HG02938 (cell line): ENCODE data around the gene PRRT3.
"Not testable (repeated sequence)": the region's sequence is repeated elsewhere in the genome, so short reads cannot be mapped to it uniquely, and the experiment has no call there.

Experiments
- ATAC-seq: cut with Tn5 transposase; IDR thresholded peaks from one replicate; pipeline ENCODE4 v1.9.1; 2021; ENCODE audit warnings: mild to moderate bottlenecking, moderate library complexity; ENCODE audit not compliant: unreplicated experiment

The PRRT3 gene

DNA sequence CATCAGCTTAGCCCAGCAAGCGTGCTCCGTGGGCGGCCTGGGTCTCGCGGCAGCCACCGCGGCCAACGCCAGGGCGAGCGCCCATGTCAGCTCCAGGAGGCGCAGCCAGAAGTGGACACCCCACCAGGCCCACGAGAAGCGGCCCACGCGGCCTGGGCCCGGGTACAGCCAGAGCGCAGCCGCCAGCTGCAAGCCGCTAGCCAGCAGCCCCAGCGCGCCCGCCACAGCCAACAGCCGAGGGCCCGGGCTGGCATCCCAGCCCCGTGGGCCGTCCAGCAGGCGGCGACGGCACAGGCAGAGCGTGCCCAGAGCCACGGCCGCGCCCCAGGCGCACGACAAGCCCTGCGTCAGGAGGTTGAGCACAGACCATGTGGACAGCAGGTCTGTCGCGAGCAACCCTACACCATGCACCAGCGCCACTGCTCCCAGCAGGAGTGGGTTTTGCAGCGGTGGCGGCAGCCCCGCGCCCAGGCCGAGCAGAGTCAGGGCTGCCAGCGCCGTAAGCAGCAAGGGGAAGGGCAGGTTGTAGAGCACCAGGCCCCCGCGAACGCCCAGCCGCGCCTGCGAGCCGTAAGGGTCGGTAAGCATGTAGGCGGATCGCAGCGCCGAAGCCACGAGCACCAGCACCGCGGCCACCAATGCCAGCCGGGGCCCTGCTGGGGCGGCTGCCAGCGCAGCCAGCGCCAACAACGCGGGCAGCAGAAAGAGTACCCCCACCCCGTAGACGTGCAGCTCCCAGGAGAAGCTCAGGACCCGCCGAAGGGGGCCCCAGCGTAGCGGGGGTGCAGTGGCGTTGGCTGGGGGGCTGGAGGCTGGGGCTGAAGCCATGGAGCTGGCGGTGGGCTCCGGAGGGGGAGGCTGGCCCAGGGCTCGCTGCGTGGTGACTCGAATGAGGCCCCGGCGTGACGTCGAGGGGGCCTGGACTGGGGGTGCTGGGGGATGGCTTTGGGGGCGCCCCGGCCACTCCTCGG lies 4.9 kb downstream of the PRRT3 start:
- no peak for ATAC-seq

DNA sequence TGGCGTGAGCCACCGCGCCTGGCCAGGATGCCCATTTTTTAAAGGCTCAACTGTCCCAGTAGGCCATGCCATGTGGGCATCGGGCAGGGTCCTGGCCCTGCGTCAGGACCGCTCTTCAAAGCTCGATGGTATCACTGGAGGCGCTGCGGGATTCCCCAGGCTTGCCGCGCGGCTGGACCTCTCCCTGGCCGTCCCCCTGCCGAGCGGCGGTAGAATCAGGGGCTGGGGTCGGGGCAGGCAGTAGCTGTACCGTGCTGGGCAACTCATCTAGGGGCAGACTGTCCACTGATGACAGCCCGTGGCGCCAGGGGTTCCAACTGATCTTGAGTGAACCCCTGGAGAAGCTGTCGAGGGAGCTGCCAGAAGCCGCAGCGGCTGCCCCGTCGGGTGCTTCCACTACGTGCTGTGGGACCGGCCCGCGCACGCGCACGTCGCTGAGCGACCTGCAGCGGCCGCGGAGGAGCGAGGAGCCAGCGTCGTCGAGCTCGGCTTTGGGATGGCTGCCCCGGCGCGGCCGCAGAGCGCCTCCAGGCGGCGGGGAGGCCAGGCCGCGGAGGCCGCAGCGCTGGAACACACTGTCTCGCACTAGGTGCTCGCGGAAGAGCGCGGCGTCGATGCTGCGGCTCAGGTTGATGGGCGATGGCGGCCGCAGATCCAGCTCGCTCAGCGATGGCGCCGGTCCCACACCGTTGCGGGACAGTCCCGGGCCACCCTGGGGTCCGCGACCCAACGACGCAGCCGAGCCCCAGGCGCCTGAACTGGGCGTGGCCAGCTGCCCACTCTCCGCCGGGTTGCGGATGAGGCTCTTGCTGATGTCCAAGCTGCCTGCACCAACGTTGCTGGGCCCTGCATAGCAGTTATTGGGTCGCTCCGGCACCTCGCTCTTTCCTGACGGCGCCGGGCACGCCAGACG lies 5.8 kb downstream of the PRRT3 start:
- ATAC-seq: no peak

DNA sequence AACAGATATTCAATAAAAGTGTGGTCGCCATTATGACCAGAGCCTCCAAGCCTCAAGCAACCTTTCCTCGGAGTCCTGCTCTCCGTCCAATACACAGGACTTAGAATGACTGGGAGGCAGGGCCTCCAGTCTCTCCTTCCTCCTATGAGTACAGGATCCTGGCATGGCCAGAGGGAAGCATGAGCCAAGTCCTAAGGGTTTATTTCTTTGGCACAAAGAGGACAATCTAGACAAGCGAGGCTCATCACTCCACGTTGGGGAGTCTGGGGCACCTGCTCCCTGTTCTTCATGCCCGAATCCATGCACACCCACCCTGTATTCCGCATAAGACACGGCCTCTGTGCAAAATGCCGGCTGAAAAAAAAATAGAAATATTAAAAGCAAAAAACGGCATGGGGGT lies 6.8 kb downstream of the PRRT3 start:
- ATAC-seq: no peak

DNA sequence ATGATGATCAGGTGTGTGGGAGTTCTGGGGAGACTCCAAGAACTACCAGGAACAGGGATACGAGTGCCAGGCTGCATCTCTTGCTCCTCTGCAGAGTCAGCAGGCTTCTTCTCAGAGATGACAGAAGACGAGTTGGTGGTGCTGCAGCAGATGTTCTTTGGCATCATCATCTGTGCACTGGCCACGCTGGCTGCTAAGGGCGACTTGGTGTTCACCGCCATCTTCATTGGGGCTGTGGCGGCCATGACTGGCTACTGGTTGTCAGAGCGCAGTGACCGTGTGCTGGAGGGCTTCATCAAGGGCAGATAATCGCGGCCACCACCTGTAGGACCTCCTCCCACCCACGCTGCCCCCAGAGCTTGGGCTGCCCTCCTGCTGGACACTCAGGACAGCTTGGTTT lies 7.9 kb downstream of the PRRT3 start:
- ATAC-seq: no peak

DNA sequence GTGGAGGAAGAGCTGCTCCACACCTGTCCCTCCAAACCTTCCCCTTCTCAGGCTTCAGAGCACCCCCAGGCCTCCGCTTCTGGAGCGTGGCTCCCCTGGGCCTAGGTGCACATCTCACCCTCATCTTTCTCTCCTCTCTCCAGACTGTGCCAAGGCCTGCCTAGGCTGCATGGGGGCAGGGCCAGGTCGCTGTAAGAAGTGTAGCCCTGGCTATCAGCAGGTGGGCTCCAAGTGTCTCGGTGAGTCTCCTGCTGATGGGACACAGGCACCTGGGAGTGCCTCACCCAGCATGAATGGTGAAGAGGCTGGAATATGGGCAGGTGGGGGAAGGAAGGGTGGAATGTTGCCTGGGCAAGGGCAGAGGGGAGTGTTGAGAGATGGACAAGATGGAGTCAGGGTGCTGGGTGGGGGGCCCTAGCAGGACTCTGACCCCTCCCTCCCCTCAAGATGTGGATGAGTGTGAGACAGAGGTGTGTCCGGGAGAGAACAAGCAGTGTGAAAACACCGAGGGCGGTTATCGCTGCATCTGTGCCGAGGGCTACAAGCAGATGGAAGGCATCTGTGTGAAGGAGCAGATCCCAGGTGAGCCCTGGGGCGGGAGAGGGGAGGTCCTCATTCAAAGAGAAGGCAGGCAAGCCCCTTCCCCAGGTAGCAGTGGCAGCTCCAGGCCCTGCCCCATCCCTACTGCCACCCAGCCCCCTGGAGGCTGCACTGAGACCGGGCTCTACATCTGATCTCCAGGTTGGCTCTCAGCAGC lies 9.1 kb downstream of the PRRT3 start:
- ATAC-seq: no peak

DNA sequence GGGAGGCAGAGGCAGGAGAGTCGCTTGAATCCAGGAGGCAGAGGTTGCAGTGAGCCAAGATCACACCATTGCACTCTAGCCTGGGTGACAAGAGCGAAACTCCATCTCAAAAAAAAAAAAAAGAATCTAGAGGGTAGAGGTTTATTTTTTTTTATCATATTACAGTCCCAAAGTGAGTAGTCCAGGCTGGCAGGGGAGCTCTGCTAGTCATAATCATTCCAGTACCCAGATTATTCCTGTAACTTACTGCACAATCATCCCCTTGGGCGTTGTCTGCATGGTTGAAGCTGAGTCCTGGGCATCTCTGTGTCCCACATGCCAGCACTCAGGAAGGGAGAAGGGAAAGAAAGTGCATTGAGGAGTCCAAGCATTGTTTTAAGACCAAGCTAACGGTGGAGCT lies 10.0 kb downstream of the PRRT3 start:
- ATAC-seq: no peak

DNA sequence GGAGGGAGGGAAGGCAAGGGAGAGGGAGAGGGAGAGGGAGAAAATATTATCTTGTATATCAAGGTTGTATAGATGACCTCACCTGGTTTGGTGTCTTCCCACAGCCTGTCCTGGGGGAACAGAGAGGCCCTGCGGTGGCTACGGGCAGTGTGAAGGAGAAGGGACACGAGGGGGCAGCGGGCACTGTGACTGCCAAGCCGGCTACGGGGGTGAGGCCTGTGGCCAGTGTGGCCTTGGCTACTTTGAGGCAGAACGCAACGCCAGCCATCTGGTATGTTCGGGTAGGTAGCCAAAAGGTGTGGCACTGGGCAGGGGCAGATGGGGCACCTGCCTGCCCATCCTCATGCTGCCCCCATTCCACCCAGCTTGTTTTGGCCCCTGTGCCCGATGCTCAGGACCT lies 11.5 kb downstream of the PRRT3 start:
- ATAC-seq: no peak

DNA sequence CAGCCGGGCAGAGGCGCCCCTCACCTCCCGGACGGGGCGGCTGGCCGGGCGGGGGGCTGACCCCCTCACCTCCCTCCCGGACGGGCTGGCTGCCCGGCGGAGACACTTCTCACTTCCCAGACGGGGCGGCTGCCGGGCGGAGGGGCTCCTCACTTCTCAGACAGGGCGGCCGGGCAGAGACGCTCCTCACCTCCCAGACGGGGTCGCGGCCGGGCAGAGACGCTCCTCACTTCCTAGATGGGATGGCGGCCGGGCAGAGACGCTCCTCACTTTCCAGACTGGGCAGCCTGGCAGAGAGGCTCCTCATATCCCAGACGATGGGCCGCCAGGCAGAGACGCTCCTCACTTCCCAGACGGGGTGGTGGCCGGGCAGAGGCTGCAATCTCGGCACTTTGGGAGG lies 12.3 kb downstream of the PRRT3 start:
- ATAC-seq: not testable (repeated sequence)

DNA sequence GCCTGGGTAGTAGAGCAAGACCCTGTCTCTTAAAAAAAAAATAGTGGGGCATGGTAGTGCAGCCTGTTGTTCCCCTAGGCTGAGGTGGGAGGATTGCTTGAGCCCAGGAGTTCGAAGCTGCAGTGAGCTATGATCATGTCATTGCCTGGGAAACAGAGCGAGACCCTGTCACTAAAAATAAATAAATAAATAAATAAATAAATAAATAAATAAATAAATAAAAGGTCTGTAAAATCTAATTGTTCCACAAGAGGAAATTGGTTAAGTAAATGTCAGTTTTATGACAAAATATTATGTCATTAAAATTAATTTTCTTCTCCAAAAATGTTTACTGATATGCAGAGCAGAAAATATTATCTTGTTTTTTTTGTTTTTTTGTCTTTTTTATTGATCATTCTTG lies 13.2 kb downstream of the PRRT3 start:
- ATAC-seq: no peak

DNA sequence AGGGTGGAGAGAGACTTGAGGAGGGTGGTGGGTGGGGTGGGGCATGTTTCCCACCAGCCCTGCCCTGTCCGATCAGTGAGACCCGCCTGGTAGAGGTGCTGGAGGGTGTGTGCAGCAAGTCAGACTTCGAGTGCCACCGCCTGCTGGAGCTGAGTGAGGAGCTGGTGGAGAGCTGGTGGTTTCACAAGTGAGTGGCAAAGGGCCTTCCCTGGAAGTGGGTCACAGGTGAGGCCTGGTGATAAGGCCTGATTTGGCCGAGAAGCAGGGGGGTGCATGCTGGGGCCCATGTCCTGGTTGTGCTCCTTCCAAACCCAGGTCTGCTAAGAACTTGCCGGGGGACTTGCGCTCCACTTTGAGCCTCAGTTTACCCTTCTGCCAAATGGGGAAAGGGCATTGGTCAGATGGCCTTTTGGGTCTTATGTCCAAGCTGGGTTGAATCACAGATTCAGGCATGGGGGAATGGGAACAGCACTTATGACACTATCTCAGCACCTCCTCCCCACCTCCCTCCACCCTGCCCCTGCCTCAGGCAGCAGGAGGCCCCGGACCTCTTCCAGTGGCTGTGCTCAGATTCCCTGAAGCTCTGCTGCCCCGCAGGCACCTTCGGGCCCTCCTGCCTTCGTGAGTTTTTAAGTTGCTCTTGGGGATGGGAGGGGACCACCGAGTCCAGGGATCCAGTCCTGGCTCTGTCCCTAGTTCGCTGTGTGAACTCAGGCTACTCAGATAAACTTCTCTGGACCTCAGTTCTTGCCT lies 14.5 kb downstream of the PRRT3 start:
- ATAC-seq: no peak

DNA sequence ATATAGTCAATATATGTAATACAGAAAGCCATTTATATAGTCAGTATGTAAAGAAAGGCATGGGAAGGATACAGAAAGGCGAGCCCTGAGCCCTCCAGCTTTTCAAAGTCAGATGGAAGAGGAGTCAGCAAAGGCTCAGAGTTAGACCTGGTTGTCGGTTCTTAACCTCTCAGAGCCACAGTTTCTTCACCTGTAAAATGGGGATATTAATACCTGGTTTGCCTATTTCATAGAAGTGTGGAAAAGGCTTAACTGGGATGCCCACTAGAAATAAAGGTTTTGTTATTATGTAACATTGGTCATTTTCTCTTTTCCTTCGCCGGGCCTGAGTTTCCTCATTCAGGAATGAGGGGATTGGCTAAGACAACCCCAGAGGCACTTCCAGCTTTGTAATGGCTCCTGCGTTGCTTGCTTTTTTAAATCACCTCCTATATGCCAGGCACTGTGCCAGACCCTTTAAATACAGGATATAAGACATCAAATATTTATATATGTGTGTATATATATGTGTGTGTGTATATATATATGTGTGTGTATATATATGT lies 16.2 kb downstream of the PRRT3 start:
- no peak for ATAC-seq

DNA sequence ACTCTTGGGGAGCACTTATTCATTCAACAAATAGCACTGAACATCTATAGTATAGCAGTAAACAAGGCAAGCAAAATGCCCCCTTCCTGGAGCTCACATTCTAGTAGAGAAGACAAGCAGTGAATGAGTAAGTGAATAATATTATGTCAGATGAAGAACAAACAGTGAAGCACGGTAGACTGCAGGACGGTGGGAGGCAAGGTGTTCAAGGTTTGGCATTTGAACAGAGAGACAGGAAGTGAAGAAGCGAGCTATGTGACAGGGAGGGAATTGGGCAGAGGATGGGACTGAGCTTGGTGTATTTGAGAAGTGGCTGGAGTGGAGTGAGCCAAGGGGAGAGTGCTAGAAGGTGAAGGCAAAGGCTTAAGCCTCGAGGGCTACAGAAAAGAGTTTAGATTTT lies 17.2 kb downstream of the PRRT3 start:
- no peak for ATAC-seq

DNA sequence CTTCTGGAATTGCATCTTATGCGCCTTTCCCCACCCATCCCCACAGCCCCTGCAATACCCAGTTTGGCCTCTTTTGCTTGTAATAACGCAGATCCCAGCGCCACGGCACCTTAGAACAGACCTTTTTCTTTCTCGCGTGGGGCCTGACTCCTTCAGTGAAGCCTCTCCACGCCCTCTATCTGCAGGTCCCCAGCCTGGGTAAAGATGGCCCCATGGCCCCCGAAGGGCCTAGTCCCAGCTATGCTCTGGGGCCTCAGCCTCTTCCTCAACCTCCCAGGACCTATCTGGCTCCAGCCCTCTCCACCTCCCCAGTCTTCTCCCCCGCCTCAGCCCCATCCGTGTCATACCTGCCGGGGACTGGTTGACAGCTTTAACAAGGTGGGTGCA lies 18.0 kb downstream of the PRRT3 start:
- no peak for ATAC-seq

DNA sequence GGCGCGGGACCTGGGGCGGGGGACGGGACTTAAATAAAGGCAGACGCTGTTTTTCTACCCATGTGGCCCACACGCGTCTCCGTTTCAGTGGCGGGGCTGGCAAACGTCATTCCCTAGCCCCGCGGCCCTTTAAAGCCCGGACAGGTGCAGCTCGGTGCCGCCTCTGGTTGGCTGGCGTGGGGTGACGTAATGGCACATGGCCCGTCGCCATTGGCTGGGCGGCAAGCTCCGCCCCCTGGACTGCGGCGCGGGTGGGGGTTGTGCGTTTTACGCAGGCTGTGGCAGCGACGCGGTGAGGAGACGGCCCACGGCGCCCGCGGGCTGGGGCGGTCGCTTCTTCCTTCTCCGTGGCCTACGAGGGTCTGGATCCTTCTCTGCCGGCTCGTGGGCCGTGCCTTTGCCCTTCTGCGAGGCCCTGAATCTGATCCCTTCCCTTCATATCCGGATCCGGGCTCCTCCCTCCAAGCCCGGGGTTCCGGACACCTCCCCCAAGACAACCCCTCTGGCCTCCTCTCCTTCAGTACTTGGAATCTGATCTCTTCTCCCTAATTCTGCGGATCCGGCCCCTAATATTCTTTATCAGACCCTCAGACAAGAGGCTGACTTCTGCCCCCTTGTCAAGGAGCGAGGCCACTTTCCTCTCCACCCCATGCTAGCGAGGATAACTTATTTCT lies 18.5 kb downstream of the PRRT3 start, which contains the start of gene CRELD1:
Gene CRELD1 (plus strand): TSS at position 274 of the 674 bp plus-strand sequence. CDS start 605 bp downstream, outside the sequence.
- ATAC-seq: peak; percentile 88

DNA sequence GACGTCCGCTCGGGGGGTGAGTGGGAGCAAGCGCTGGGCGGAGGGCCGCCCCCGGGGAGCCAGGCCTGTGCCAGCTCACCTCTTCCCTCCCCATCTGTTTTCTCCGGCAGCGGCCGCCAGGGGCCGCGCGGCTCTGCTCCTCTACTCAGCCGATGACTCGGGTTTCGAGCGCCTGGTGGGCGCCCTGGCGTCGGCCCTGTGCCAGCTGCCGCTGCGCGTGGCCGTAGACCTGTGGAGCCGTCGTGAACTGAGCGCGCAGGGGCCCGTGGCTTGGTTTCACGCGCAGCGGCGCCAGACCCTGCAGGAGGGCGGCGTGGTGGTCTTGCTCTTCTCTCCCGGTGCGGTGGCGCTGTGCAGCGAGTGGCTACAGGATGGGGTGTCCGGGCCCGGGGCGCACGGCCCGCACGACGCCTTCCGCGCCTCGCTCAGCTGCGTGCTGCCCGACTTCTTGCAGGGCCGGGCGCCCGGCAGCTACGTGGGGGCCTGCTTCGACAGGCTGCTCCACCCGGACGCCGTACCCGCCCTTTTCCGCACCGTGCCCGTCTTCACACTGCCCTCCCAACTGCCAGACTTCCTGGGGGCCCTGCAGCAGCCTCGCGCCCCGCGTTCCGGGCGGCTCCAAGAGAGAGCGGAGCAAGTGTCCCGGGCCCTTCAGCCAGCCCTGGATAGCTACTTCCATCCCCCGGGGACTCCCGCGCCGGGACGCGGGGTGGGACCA lies 19.2 kb downstream of the PRRT3 start:
- ATAC-seq: peak; percentile 53

DNA sequence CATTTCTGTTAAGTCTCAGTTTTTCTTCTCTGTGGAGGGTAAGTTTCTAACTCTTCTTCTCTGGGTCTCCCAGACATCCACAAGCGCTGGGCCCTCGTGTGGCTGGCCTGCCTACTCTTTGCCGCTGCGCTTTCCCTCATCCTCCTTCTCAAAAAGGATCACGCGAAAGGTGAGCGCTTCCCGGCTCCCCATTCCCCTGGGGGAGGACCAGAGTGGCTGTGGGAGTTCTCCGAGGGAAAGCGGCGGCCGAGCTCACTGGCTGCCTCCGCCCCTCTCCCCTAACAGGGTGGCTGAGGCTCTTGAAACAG lies 19.7 kb downstream of the PRRT3 start:
- no peak for ATAC-seq

DNA sequence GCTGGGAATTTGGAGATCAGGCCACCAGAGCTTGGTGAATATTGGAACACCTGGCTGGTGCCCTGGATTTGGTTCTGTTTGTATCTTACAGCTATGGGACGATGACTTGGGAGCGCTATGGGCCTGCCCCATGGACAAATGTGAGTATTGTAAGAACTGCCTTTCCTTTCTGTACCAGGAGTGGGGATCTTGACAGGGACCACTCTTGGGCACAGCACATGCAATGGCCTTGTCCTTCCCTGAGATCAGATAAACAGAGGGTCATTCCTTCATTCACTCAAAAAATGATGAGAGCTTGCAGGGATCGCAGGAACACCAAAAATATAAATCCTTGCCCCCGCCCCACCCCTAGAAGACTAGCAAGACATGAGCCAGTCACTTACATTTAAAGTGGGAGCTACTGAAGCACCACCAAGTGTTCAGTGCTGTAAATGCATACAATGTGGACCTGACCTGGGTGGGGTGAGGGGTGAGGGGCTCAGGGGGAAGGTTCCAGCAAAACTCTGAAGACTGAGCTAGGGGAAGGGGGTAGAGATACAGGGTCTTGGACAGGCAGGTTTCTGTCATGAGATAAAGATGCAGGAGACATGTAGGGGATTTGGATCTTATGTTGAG lies 21.3 kb downstream of the PRRT3 start:
- ATAC-seq: no peak

DNA sequence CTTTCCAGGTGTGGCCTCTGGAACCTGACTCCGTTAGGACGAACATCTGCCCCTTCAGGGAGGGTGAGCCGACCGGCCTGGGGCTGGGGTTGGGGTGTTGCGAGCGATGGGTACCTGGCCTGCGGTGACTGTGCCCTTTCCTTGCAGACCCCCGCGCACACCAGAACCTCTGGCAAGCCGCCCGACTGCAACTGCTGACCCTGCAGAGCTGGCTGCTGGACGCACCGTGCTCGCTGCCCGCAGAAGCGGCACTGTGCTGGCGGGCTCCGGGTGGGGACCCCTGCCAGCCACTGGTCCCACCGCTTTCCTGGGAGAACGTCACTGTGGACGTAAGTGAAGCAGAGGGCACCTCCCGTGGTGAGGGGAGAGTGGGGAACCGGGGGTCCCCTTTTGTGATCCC lies 24.1 kb downstream of the PRRT3 start:
- ATAC-seq: no peak
